Fibroblast of lung (primary cell): ENCODE measurements around the gene FILIP1L.

ENCODE experiments used
- EZH2 ChIP-seq: IDR thresholded peaks from 2 replicates; pipeline ENCODE4 v1.5.1; 2012; ENCODE audit warnings: low read length, control low read depth, mild to moderate bottlenecking; ENCODE audit errors: missing control alignments
- TF ChIP-seq, protein P1 (sequence below), 2 donors: IDR thresholded peaks in 1 of 2; conservative IDR thresholded peaks in 1 of 2; 1 replicate in 1 of 2; 2 replicates in 1 of 2; pipeline ENCODE4 v1.5.1; 2011 to 2012; ENCODE audit warnings: low read length in 2 of 2, control low read depth in 1 of 2, inconsistent platforms in 1 of 2, low read depth in 1 of 2, mild to moderate bottlenecking in 1 of 2

- TF ChIP-seq, protein P1, sequence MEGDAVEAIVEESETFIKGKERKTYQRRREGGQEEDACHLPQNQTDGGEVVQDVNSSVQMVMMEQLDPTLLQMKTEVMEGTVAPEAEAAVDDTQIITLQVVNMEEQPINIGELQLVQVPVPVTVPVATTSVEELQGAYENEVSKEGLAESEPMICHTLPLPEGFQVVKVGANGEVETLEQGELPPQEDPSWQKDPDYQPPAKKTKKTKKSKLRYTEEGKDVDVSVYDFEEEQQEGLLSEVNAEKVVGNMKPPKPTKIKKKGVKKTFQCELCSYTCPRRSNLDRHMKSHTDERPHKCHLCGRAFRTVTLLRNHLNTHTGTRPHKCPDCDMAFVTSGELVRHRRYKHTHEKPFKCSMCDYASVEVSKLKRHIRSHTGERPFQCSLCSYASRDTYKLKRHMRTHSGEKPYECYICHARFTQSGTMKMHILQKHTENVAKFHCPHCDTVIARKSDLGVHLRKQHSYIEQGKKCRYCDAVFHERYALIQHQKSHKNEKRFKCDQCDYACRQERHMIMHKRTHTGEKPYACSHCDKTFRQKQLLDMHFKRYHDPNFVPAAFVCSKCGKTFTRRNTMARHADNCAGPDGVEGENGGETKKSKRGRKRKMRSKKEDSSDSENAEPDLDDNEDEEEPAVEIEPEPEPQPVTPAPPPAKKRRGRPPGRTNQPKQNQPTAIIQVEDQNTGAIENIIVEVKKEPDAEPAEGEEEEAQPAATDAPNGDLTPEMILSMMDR (conservative IDR thresholded peaks at IDR 0.05 in 1 of 2, IDR thresholded peaks at IDR 0.05 in 1 of 2; ENCODE audit: low read depth in 1 of 2, low read length in 2 of 2): no peak
- no peak for TF ChIP-seq EZH2
Observed at GRCh38 chr3:99933971-99934750, 180.1 kb downstream of the FILIP1L start.
